Endothelial cell of umbilical vein (primary cell): ENCODE measurements around the gene FCMR. TPM values are rescaled to one million over a fixed set of nuclear protein-coding genes. Genes with fewer than 3 reads are reported as not detected.

Experiments
- BruUV-seq: library from RNA; stranded (reverse); fragments of 400-500 nt; replicated peaks from 2 replicates; lab custom pipeline; 2021; lab: Mats Ljungman, UMichigan
- CTCF ChIA-PET: fragments of 300-600, 350-600 bp; sonication (Branson Sonifier 250); formaldehyde crosslinking; loops from one replicate; lab custom pipeline; 2021; ENCODE audit warnings: antibody characterized with exemption, inconsistent platforms; lab: Charles Lee
- POLR2A ChIA-PET: fragments of 300-600, 350-600 bp; sonication (Branson Sonifier 250); formaldehyde crosslinking; loops from one replicate; lab custom pipeline; 2021; ENCODE audit warnings: antibody characterized with exemption, inconsistent platforms; lab: Charles Lee
- DNase-seq: peaks from one replicate; pipeline ENCODE4 v3.0.0-alpha.2; 2011; ENCODE audit warnings: low read depth, low spot score
- FAIRE-seq: peaks from 2 replicates; lab custom pipeline; 2011; peaks lifted over from hg19 to GRCh38; lab: Jason Lieb, UNC
- H2AFZ ChIP-seq: 2 replicates; pipeline ENCODE4 v1.6.0; 2012; ENCODE audit warnings: low read depth, low read length, control low read depth, inconsistent platforms
- H3K27ac ChIP-seq: 2 replicates; pipeline ENCODE4 v1.5.1; 2011; ENCODE audit warnings: low read depth, mild to moderate bottlenecking, control low read depth, low read length, moderate library complexity; ENCODE audit not compliant: insufficient read depth
- H3K27me3 ChIP-seq, 2 experiments: 2 replicates each; pipeline versions ENCODE4 v1.6.0 to v1.6.1; 2011; ENCODE audit warnings: low read length in 2 of 2, mixed read lengths in 1 of 2; ENCODE audit not compliant: control insufficient read depth in 2 of 2, insufficient read depth in 2 of 2
- H3K36me3 ChIP-seq, 2 experiments: 2 replicates in 1 of 2; 3 replicates in 1 of 2; pipeline ENCODE4 v1.5.1; 2011; ENCODE audit warnings: low read length in 2 of 2, mild to moderate bottlenecking in 1 of 2, moderate library complexity in 1 of 2; ENCODE audit not compliant: control insufficient read depth in 2 of 2, insufficient read depth in 2 of 2; ENCODE audit errors: extremely low read depth in 1 of 2
- H3K4me1 ChIP-seq: 3 replicates; pipeline ENCODE4 v1.5.1; 2011; ENCODE audit warnings: mild to moderate bottlenecking, low read length; ENCODE audit not compliant: control insufficient read depth, insufficient read depth; ENCODE audit errors: extremely low read depth
- H3K4me2 ChIP-seq: 2 replicates; pipeline ENCODE4 v1.6.1; 2011; ENCODE audit warnings: low read length, control low read depth, mixed read lengths; ENCODE audit not compliant: insufficient read depth
- H3K4me3 ChIP-seq, 3 experiments: fragments of 200-600 bp in 1 of 3; sonication (generic), shearing (Covaris generic) in 1 of 3; replicated peaks in 1 of 3; 2 replicates each; pipeline ENCODE4 v1.5.1; 2011 to 2016; ENCODE audit warnings: control low read depth in 3 of 3, low read length in 3 of 3, mild to moderate bottlenecking in 2 of 3, inconsistent platforms in 1 of 3, low read depth in 1 of 3, moderate library complexity in 1 of 3; ENCODE audit not compliant: insufficient read depth in 1 of 3
- H3K79me2 ChIP-seq: 2 replicates; pipeline ENCODE4 v1.6.0; 2012; ENCODE audit warnings: low read length, inconsistent platforms; ENCODE audit not compliant: control insufficient read depth, insufficient read depth
- H3K9ac ChIP-seq: replicated peaks from 2 replicates; pipeline ENCODE3; 2011; ENCODE audit warnings: low read length, control low read depth; ENCODE audit not compliant: insufficient read depth; ENCODE audit errors: extremely low read depth
- H3K9me1 ChIP-seq: replicated peaks from 3 replicates; pipeline ENCODE4 v1.6.0; 2011; ENCODE audit warnings: mild to moderate bottlenecking, low read length; ENCODE audit not compliant: control insufficient read depth, insufficient read depth; ENCODE audit errors: extremely low read depth
- H3K9me3 ChIP-seq: replicated peaks from 2 replicates; pipeline ENCODE4 v1.5.1; 2012; ENCODE audit warnings: low read length, inconsistent platforms; ENCODE audit not compliant: control insufficient read depth, insufficient read depth
- H4K20me1 ChIP-seq: replicated peaks from 2 replicates; pipeline ENCODE3; 2011; ENCODE audit warnings: mild to moderate bottlenecking, low read length; ENCODE audit not compliant: control insufficient read depth, insufficient read depth; ENCODE audit errors: extremely low read depth
- CTCF ChIP-seq, 2 donors: IDR thresholded peaks; 1 replicate in 1 of 2; 2 replicates in 1 of 2; pipeline ENCODE4 v1.5.1; 2011; ENCODE audit warnings: low read length in 2 of 2, mild to moderate bottlenecking in 2 of 2, moderate library complexity in 2 of 2, control low read depth in 1 of 2, inconsistent platforms in 1 of 2, low read depth in 1 of 2; ENCODE audit not compliant: insufficient read depth in 1 of 2; ENCODE audit errors: extremely low read depth in 1 of 2
- EZH2 ChIP-seq: IDR thresholded peaks from 2 replicates; pipeline ENCODE4 v1.6.1; 2012; ENCODE audit warnings: borderline replicate concordance, low read depth, mild to moderate bottlenecking, moderate library complexity, low read length, inconsistent platforms; ENCODE audit not compliant: severe bottlenecking
- FOS ChIP-seq: IDR thresholded peaks from 2 replicates; pipeline ENCODE4 v1.6.1; 2011; ENCODE audit warnings: mild to moderate bottlenecking, low read length, moderate library complexity, borderline replicate concordance; ENCODE audit not compliant: insufficient read depth
- GATA2 ChIP-seq: IDR thresholded peaks from 2 replicates; pipeline ENCODE4 v1.7.0; 2011; ENCODE audit warnings: low read depth, mild to moderate bottlenecking, moderate library complexity, mixed read lengths, low read length; ENCODE audit not compliant: insufficient read length, insufficient read depth
- JUN ChIP-seq: IDR thresholded peaks from 2 replicates; pipeline ENCODE4 v1.6.1; 2011; ENCODE audit warnings: borderline replicate concordance, low read depth; ENCODE audit not compliant: insufficient read length, insufficient read depth
- MAX ChIP-seq: IDR thresholded peaks from 2 replicates; pipeline ENCODE4 v1.6.1; 2011; ENCODE audit not compliant: insufficient read depth, insufficient read length
- MYC ChIP-seq: IDR thresholded peaks from one replicate; pipeline ENCODE4 v1.6.1; 2011; ENCODE audit warnings: mild to moderate bottlenecking, low read depth, low read length
- POLR2A ChIP-seq: IDR thresholded peaks from 2 replicates; pipeline ENCODE4 v1.6.1; 2012; ENCODE audit warnings: low read depth, mild to moderate bottlenecking, control low read depth, low read length
- POLR2AphosphoS5 ChIP-seq: IDR thresholded peaks from 2 replicates; pipeline ENCODE4 v1.6.1; 2012; ENCODE audit warnings: low read depth, mild to moderate bottlenecking, control low read depth, low read length, moderate library complexity; ENCODE audit not compliant: insufficient read depth
- dilution Hi-C: fragments of 300-500 bp; cut with MboI; formaldehyde crosslinking; loops from one replicate; pipeline ENCODE4 v1.15.0; 2019; ENCODE audit warnings: low sequenced_read_pairs; ENCODE audit not compliant: extremely low pct_ligation_motif_present
- intact Hi-C: fragments of 100-400 bp; cut with micrococcal nuclease; formaldehyde crosslinking; loops from one replicate; pipeline ENCODE4 v1.10.0; 2022
- polyA plus RNA-seq, 4 experiments: library from polyadenylated mRNA; depleted of rRNA in 3 of 4; stranded (reverse) in 3 of 4; unstranded in 1 of 4; fragments of >200 nt; gene quantifications; 2 replicates each; pipeline versions ENCODE4 v1.2.1 to v1.2.3, GENCODE V29; 2011 to 2012; ENCODE audit warnings: missing spikeins in 1 of 4
- total RNA-seq: library from RNA; stranded (reverse); gene quantifications from 2 replicates; pipeline ENCODE4 v1.2.3, GENCODE V29; 2021

FCMR gene
- total and polyA plus RNA-seq, 2 donors (not counting 3 experiments of a cell fraction or from before 2014, with no cell fraction given) = not detected

GRCh38 chr1:206957639-206958038, 35.9 kb upstream of the FCMR start:
- BruUV-seq = no TSS peak
- FAIRE-seq (no peak), DNase-seq (no peak)
- Histone ChIP-seq H3K9me3 (no peaks in the 10 kb centered on the region), H3K4me3 (no peak overlapping the region), H3K27me3 (peaks cover 2 to 3% of the 10 kb centered on the region in 2 experiments), H2AFZ (no peak overlapping the region), H3K9ac (no peak overlapping the region), H3K36me3 (no peaks in the 10 kb centered on the region), H3K4me1 (no peaks in the 10 kb centered on the region), H3K79me2 (no peaks in the 10 kb centered on the region), H4K20me1 (no peaks in the 10 kb centered on the region), H3K4me2 (no peak overlapping the region), H3K27ac (no peak overlapping the region), H3K9me1 (no peaks in the 10 kb centered on the region)
- CTCF ChIA-PET = interaction anchor here (1.1 kb wide), 2 partner anchors 45 to 48 kb away, joined by 3 read pairs; no protein-coding TSS in a partner anchor
- TF ChIP-seq EZH2 = no peak
- no peak for TF ChIP-seq MAX
- TF ChIP-seq POLR2AphosphoS5 = no peak
- intact Hi-C loops (no loop called here), dilution Hi-C loops (no loop called here)
- POLR2A ChIA-PET = no interaction called here

- Histone ChIP-seq H3K27me3 (peaks cover 2 to 3% of the 10 kb centered on the region in 2 experiments), H3K9me3 (no peaks in the 10 kb centered on the region), H3K9ac (no peak overlapping the region), H3K9me1 (no peaks in the 10 kb centered on the region), H3K4me1 (no peaks in the 10 kb centered on the region), H3K4me2 (no peak overlapping the region), H3K4me3 (no peak overlapping the region), H2AFZ (no peak overlapping the region), H3K27ac (no peak overlapping the region), H3K36me3 (no peaks in the 10 kb centered on the region), H3K79me2 (no peaks in the 10 kb centered on the region), H4K20me1 (no peaks in the 10 kb centered on the region)
- DNase-seq = no peak
- BruUV-seq = no TSS peak
- POLR2A ChIA-PET = no interaction called here
- CTCF ChIA-PET = no interaction called here
- dilution Hi-C loops (no loop called here), intact Hi-C loops (no loop called here)
- no peak for FAIRE-seq
- TF ChIP-seq GATA2 (no peak), CTCF (IDR thresholded peaks at IDR 0.05; ENCODE audit: extremely low read depth in 1 of 2, insufficient read depth in 1 of 2, low read depth in 1 of 2, low read length in 2 of 2) (no peak), POLR2AphosphoS5 (no peak), MAX (no peak), EZH2 (no peak), MYC (no peak), POLR2A (no peak), FOS (no peak), JUN (no peak)
These were observed 34.0 kb upstream of the FCMR start for GRCh38 chr1:206955476-206956451.
